GM12878 (cell line): Measurements from ENCODE around the gene SOCS6. TPM values are rescaled to one million over a fixed set of nuclear protein-coding genes. Genes with fewer than 3 reads are reported as not detected.

Experiments
- ATAC-seq: fragments of 200-7000 bp; cut with Tn5 transposase; 3 replicates; pipeline ENCODE4 v1.9.1; 2020; ENCODE audit warnings: mild to moderate bottlenecking, moderate library complexity
- BruUV-seq: library from RNA; stranded (reverse); fragments of 400-500 nt; replicated peaks from 2 replicates; lab custom pipeline; 2021; lab: Mats Ljungman, UMichigan
- CTCF ChIA-PET: fragments of 300-600 bp; sonication (Branson Sonifier 250); formaldehyde crosslinking; extraction: SDS; loops from one replicate; lab custom pipeline; 2021; ENCODE audit warnings: inconsistent platforms; lab: Yijun Ruan, JAX
- POLR2A ChIA-PET: fragments of 350-600 bp; formaldehyde crosslinking; extraction: SDS; loops from one replicate; lab custom pipeline; 2021; ENCODE audit warnings: inconsistent platforms; lab: Charles Lee
- RAD21 ChIA-PET: fragments of 300-600 bp; sonication (Branson Sonifier 250); formaldehyde crosslinking; loops from one replicate; lab custom pipeline; 2023; ENCODE audit warnings: antibody characterized with exemption; ENCODE audit not compliant: unreplicated experiment; lab: Charles Lee
- SMC1A ChIA-PET: fragments of 300-600 bp; sonication (Branson Sonifier 250); formaldehyde crosslinking; loops from one replicate; lab custom pipeline; 2023; ENCODE audit not compliant: unreplicated experiment, uncharacterized antibody; lab: Charles Lee
- DNase-seq: peaks from one replicate; pipeline ENCODE4 v3.0.0-alpha.2; 2011; ENCODE audit warnings: low read depth, low spot score
- FAIRE-seq: peaks from 3 replicates; lab custom pipeline; 2011; peaks lifted over from hg19 to GRCh38; lab: Jason Lieb, UNC
- H2AFZ ChIP-seq: 2 replicates; pipeline ENCODE4 v1.6.0; 2011; ENCODE audit warnings: low read depth, low read length, control low read depth; ENCODE audit not compliant: control insufficient read depth
- H3K27ac ChIP-seq: 2 replicates; pipeline ENCODE4 v1.5.1; 2011; ENCODE audit warnings: control low read depth; ENCODE audit not compliant: control insufficient read depth, insufficient read depth
- H3K27me3 ChIP-seq, 2 experiments: replicated peaks in 1 of 2; 2 replicates each; pipeline versions ENCODE4 v1.6.0 to v1.6.1; 2011; ENCODE audit warnings: low read length in 1 of 2; ENCODE audit not compliant: control insufficient read depth in 2 of 2, insufficient read depth in 2 of 2
- H3K36me3 ChIP-seq, 2 experiments: 2 replicates each; pipeline ENCODE4 v1.5.1; 2011; ENCODE audit warnings: low read length in 1 of 2; ENCODE audit not compliant: control insufficient read depth in 2 of 2, insufficient read depth in 2 of 2
- H3K4me1 ChIP-seq: 2 replicates; pipeline ENCODE4 v1.6.1; 2011; ENCODE audit warnings: mild to moderate bottlenecking, low read length, moderate library complexity, mixed read lengths; ENCODE audit not compliant: control insufficient read depth, insufficient read depth
- H3K4me2 ChIP-seq: 2 replicates; pipeline ENCODE4 v1.6.0; 2011; ENCODE audit warnings: control low read depth; ENCODE audit not compliant: control insufficient read depth, insufficient read depth
- H3K4me3 ChIP-seq: fragments of 200-600 bp; sonication (generic); 2 replicates; pipeline ENCODE4 v1.5.1; 2016
- H3K79me2 ChIP-seq: 2 replicates; pipeline ENCODE4 v1.6.0; 2011; ENCODE audit warnings: low read length; ENCODE audit not compliant: control insufficient read depth, insufficient read depth
- H3K9ac ChIP-seq: 2 replicates; pipeline ENCODE4 v1.8.0; 2011; ENCODE audit warnings: low read length, control low read depth, mixed read lengths; ENCODE audit not compliant: control insufficient read depth, insufficient read depth
- H3K9me3 ChIP-seq: replicated peaks from 3 replicates; pipeline ENCODE4 v1.5.1; 2011; ENCODE audit warnings: mild to moderate bottlenecking, low read length; ENCODE audit not compliant: control insufficient read depth, insufficient read depth
- H4K20me1 ChIP-seq: 2 replicates; pipeline ENCODE4 v1.6.0; 2011; ENCODE audit not compliant: control insufficient read depth, insufficient read depth
- CHD4 ChIP-seq: fragments of 200-600 bp; sonication (generic); IDR thresholded peaks from 2 replicates; pipeline ENCODE4 v1.6.1; 2016; ENCODE audit warnings: mild to moderate bottlenecking
- JUNB ChIP-seq: IDR thresholded peaks from 2 replicates; pipeline ENCODE4 v1.6.1; 2016; ENCODE audit warnings: antibody characterized with exemption, mild to moderate bottlenecking
- RELB ChIP-seq: fragments of 450-650 bp; IDR thresholded peaks from 2 replicates; pipeline ENCODE4 v1.6.1; 2017; ENCODE audit warnings: low read depth, mild to moderate bottlenecking, moderate library complexity
- SMAD5 ChIP-seq: IDR thresholded peaks from 2 replicates; pipeline ENCODE4 v1.6.1; 2016; ENCODE audit warnings: antibody characterized with exemption, low read depth
- TCF3 ChIP-seq: IDR thresholded peaks from 2 replicates; pipeline ENCODE4 v1.6.1; 2012; ENCODE audit warnings: low read depth, mild to moderate bottlenecking, low read length, borderline replicate concordance; ENCODE audit not compliant: insufficient read depth
- ZBTB4 ChIP-seq: fragments of 450-650 bp; formaldehyde crosslinking; IDR thresholded peaks from 2 replicates; pipeline ENCODE4 v1.4.0; 2022; ENCODE audit warnings: mild to moderate bottlenecking, moderate library complexity
- ZNF592 ChIP-seq: fragments of 450-650 bp; IDR thresholded peaks from 2 replicates; pipeline ENCODE4 v1.6.1; 2017; ENCODE audit warnings: mild to moderate bottlenecking, moderate library complexity
- WGBS: methylation state at CpG from one replicate; pipeline ENCODE4 v1.1.6; 2016; ENCODE audit warnings: low lambda C conversion rate; ENCODE audit not compliant: insufficient replicate concordance, insufficient coverage; ENCODE audit errors: missing lambda C conversion rate; 5-methylcytosine and 5-hydroxymethylcytosine counted together
- in situ Hi-C: fragments of 300-500 bp; cut with MboI; formaldehyde crosslinking; loops from 9 replicates; pipeline ENCODE4 v1.14.3; 2018; ENCODE audit warnings: mixed read lengths
- intact Hi-C: fragments of 100-400 bp; cut with micrococcal nuclease; formaldehyde crosslinking; loops from one replicate; pipeline ENCODE4 v1.14.2; 2022; ENCODE audit not compliant: unreplicated experiment
- polyA plus RNA-seq, 11 experiments: library from polyadenylated mRNA; depleted of rRNA in 4 of 11; unstranded in 6 of 11; stranded (reverse) in 5 of 11; fragments of >200 nt; fragmentation: Nextera tagmentation in 4 of 11; fragmentation: Illumina TruSeq in 1 of 11; extraction: Ambion mirVana in 4 of 11; extraction: Trizol in 1 of 11; gene quantifications; 1 replicate in 1 of 11; 2 replicates in 10 of 11; pipeline versions ENCODE4 v1.2.1 to v1.2.3, GENCODE V29; 2011 to 2016; ENCODE audit warnings: inconsistent platforms in 2 of 11, missing spikeins in 2 of 11, low read depth in 1 of 11
- total RNA-seq, 4 experiments: library from RNA; depleted of rRNA in 3 of 4; stranded (reverse); fragments of >200 nt in 3 of 4; fragmentation: Illumina TruSeq in 1 of 4; extraction: Trizol in 1 of 4; gene quantifications; 2 replicates each; pipeline versions ENCODE4 v1.2.1 to v1.2.3, GENCODE V29; 2013 to 2021

The SOCS6 gene
- total and polyA plus RNA-seq, 10 of the 15 experiments (the other 5 are each of a cell fraction or from before 2014, with no cell fraction given) = 1.6 to 6.1 (median 4.1) TPM

- Histone ChIP-seq H4K20me1 (no peaks in the 10 kb centered on the region), H3K4me1 (no peaks in the 10 kb centered on the region), H3K36me3 (no peaks in the 10 kb centered on the region), H3K4me3 (no peak overlapping the region), H3K9ac (no peak overlapping the region)
- ChIA-PET RAD21 (no interaction called here), CTCF (no interaction called here)
- TF ChIP-seq RELB (no peak), ZNF592 (no peak), CHD4 (no peak), SMAD5 (no peak), JUNB (no peak), TCF3 (no peak), ZBTB4 (CRISPR knock-in tag) (no peak)
- TF ChIP-seq, all 136 proteins: peak for 0
- SMC1A ChIA-PET = no interaction called here
- Histone ChIP-seq H3K79me2 (no peaks in the 10 kb centered on the region), H3K9me3 (peaks cover 2% of the 10 kb centered on the region; the same call in 1 of the 3 replicates), H3K4me2 (no peak overlapping the region), H2AFZ (no peak overlapping the region), H3K27me3 (no peaks in the 10 kb centered on the region; a peak in 1 of 4 replicates), H3K27ac (no peak overlapping the region)
- DNase-seq (no peak), ATAC-seq (no peak), FAIRE-seq (no peak)
- POLR2A ChIA-PET = no interaction called here
- intact Hi-C loops (no loop called here), in situ Hi-C loops (no loop called here)
- no TSS peak for BruUV-seq
- 42% methylated on average over 1 of the region's 1 CpG for WGBS
Observed at GRCh38 chr18:70332694-70333093, 43.8 kb downstream of the SOCS6 start.
